H1 (cell line): ENCODE measurements around the gene CTBP2. TPM values are rescaled to one million over a fixed set of nuclear protein-coding genes. Genes with fewer than 3 reads are reported as not detected.
A peak's percentile ranks its signal among the peaks of the same experiment; 100 is the strongest.

Experiments
- CTCF ChIA-PET: fragments of 300-600 bp; sonication (Branson Sonifier 250); formaldehyde crosslinking; loops from one replicate; lab custom pipeline; 2021; ENCODE audit not compliant: partially characterized antibody; lab: Charles Lee
- POLR2A ChIA-PET: fragments of 300-600 bp; sonication (Branson Sonifier 250); formaldehyde crosslinking; loops from one replicate; lab custom pipeline; 2021; ENCODE audit warnings: inconsistent platforms; ENCODE audit not compliant: partially characterized antibody; lab: Charles Lee
- DNase-seq, 2 experiments: peaks; one replicate each; pipeline versions ENCODE4 v3.0.0 to v3.0.0-alpha.2; 2010 to 2022; ENCODE audit warnings: low spot score in 2 of 2, low read depth in 1 of 2, mixed read lengths in 1 of 2
- FAIRE-seq: peaks from 2 replicates; lab custom pipeline; 2011; peaks lifted over from hg19 to GRCh38; lab: Jason Lieb, UNC
- H2AFZ ChIP-seq: 2 replicates; pipeline ENCODE4 v1.8.1; 2012; ENCODE audit warnings: low read length, inconsistent platforms
- H2AK5ac ChIP-seq: 2 replicates; pipeline ENCODE4 v1.6.1; 2013; ENCODE audit warnings: low read depth, low read length
- H2BK120ac ChIP-seq: replicated peaks from 2 replicates; pipeline ENCODE3; 2013; ENCODE audit warnings: low read depth, low read length, inconsistent platforms
- H2BK12ac ChIP-seq: 2 replicates; pipeline ENCODE4 v1.6.1; 2013; ENCODE audit warnings: low read depth, low read length
- H2BK15ac ChIP-seq: 2 replicates; pipeline ENCODE4 v1.6.1; 2013; ENCODE audit warnings: low read length
- H2BK20ac ChIP-seq: 2 replicates; pipeline ENCODE4 v1.6.1; 2013; ENCODE audit warnings: low read length
- H2BK5ac ChIP-seq: 2 replicates; pipeline ENCODE4 v1.6.1; 2013; ENCODE audit warnings: low read depth, low read length
- H3K14ac ChIP-seq: 2 replicates; pipeline ENCODE4 v1.6.1; 2013; ENCODE audit warnings: inconsistent platforms; ENCODE audit not compliant: insufficient read length
- H3K18ac ChIP-seq: 2 replicates; pipeline ENCODE4 v1.6.1; 2013; ENCODE audit warnings: low read length; ENCODE audit errors: extremely low read depth
- H3K23ac ChIP-seq: 2 replicates; pipeline ENCODE4 v1.6.1; 2013; ENCODE audit warnings: inconsistent platforms; ENCODE audit not compliant: insufficient read length
- H3K23me2 ChIP-seq: 2 replicates; pipeline ENCODE4 v1.6.1; 2013; ENCODE audit warnings: low read depth, low read length
- H3K27ac ChIP-seq: 2 replicates; pipeline ENCODE4 v1.6.1; 2011; ENCODE audit warnings: low read depth, low read length, inconsistent platforms
- H3K27me3 ChIP-seq, 4 experiments: replicated peaks in 1 of 4; 1 replicate in 1 of 4; 2 replicates in 3 of 4; pipeline versions ENCODE4 v1.6.1 to v1.8.1; 2011 to 2013; ENCODE audit warnings: low read length in 3 of 4, mild to moderate bottlenecking in 3 of 4, inconsistent platforms in 2 of 4, mixed read lengths in 2 of 4, moderate library complexity in 1 of 4; ENCODE audit not compliant: control insufficient read depth in 3 of 4, insufficient read depth in 3 of 4; ENCODE audit errors: extremely low read depth in 1 of 4
- H3K36me3 ChIP-seq, 4 experiments: 2 replicates each; pipeline versions ENCODE4 v1.6.1 to v1.8.1; 2011 to 2013; ENCODE audit warnings: mild to moderate bottlenecking in 4 of 4, low read length in 3 of 4, moderate library complexity in 2 of 4, control low read depth in 1 of 4, inconsistent platforms in 1 of 4; ENCODE audit not compliant: insufficient read depth in 4 of 4, control insufficient read depth in 2 of 4
- H3K4ac ChIP-seq: replicated peaks from 2 replicates; pipeline ENCODE3; 2013; ENCODE audit warnings: low read length, low read depth, mixed read lengths, inconsistent platforms; ENCODE audit not compliant: insufficient read length
- H3K4me1 ChIP-seq, 4 experiments: replicated peaks in 1 of 4; 1 replicate in 1 of 4; 2 replicates in 3 of 4; pipeline versions ENCODE4 v1.6.1 to v1.8.1; 2011 to 2013; ENCODE audit warnings: low read length in 3 of 4, inconsistent platforms in 2 of 4, mixed read lengths in 1 of 4; ENCODE audit not compliant: insufficient read depth in 4 of 4, control insufficient read depth in 3 of 4
- H3K4me2 ChIP-seq, 2 experiments: 2 replicates each; pipeline versions ENCODE4 v1.6.1 to v1.8.1; 2011 to 2013; ENCODE audit warnings: low read depth in 2 of 2, low read length in 2 of 2, control low read depth in 1 of 2, inconsistent platforms in 1 of 2, mild to moderate bottlenecking in 1 of 2; ENCODE audit not compliant: insufficient read depth in 1 of 2
- H3K4me3 ChIP-seq, 4 experiments: fragments of 200-600, 300-600 bp in 1 of 4; sonication (generic), shearing (Covaris generic), sonication (Bioruptor Twin) in 1 of 4; 2 replicates each; pipeline versions ENCODE4 v1.5.1 to v1.8.1; 2011 to 2016; ENCODE audit warnings: low read length in 4 of 4, low read depth in 3 of 4, control low read depth in 2 of 4, inconsistent platforms in 2 of 4, mild to moderate bottlenecking in 2 of 4, mixed read lengths in 1 of 4, moderate library complexity in 1 of 4; ENCODE audit not compliant: insufficient read depth in 2 of 4; ENCODE audit errors: extremely low read depth in 1 of 4
- H3K56ac ChIP-seq: replicated peaks from 2 replicates; pipeline ENCODE3; 2013; ENCODE audit warnings: low read depth, mild to moderate bottlenecking, mixed read lengths, low read length, inconsistent platforms; ENCODE audit not compliant: insufficient read length
- H3K79me1 ChIP-seq: 2 replicates; pipeline ENCODE4 v1.6.1; 2013; ENCODE audit warnings: low read depth, low read length, control low read depth
- H3K79me2 ChIP-seq, 2 experiments: 2 replicates each; pipeline versions ENCODE4 v1.6.1 to v1.8.1; 2012 to 2013; ENCODE audit warnings: low read length in 2 of 2, mild to moderate bottlenecking in 2 of 2, inconsistent platforms in 1 of 2; ENCODE audit not compliant: insufficient read depth in 2 of 2, control insufficient read depth in 1 of 2
- H3K9ac ChIP-seq, 4 experiments: replicated peaks in 1 of 4; 1 replicate in 1 of 4; 2 replicates in 3 of 4; pipeline versions ENCODE4 v1.6.1 to v1.8.1; 2011 to 2013; ENCODE audit warnings: low read depth in 3 of 4, low read length in 3 of 4, control low read depth in 2 of 4, mild to moderate bottlenecking in 2 of 4, moderate library complexity in 2 of 4, inconsistent platforms in 1 of 4; ENCODE audit errors: extremely low read depth in 1 of 4
- H3K9me3 ChIP-seq, 2 experiments: 2 replicates each; pipeline versions ENCODE4 v1.6.1 to v1.8.1; 2012 to 2013; ENCODE audit warnings: mild to moderate bottlenecking in 2 of 2, moderate library complexity in 2 of 2, control low read depth in 1 of 2, inconsistent platforms in 1 of 2, low read depth in 1 of 2, low read length in 1 of 2, mixed read lengths in 1 of 2; ENCODE audit not compliant: insufficient read depth in 2 of 2
- H4K20me1 ChIP-seq, 2 experiments: replicated peaks in 1 of 2; 2 replicates each; pipeline versions ENCODE3 to v1.8.1; 2011 to 2013; ENCODE audit warnings: inconsistent platforms in 2 of 2, low read length in 2 of 2, mild to moderate bottlenecking in 1 of 2; ENCODE audit not compliant: insufficient read depth in 2 of 2, control insufficient read depth in 1 of 2
- H4K5ac ChIP-seq: 2 replicates; pipeline ENCODE4 v1.6.1; 2013; ENCODE audit warnings: low read length, low read depth, mixed read lengths, inconsistent platforms; ENCODE audit not compliant: insufficient read length
- H4K8ac ChIP-seq: 2 replicates; pipeline ENCODE4 v1.8.0; 2013; ENCODE audit warnings: mild to moderate bottlenecking, moderate library complexity, low read length, inconsistent platforms; ENCODE audit not compliant: insufficient read depth; ENCODE audit errors: extremely low read depth
- H4K91ac ChIP-seq: replicated peaks from 2 replicates; pipeline ENCODE3; 2013; ENCODE audit warnings: low read length, mixed read lengths, inconsistent platforms; ENCODE audit not compliant: insufficient read length
- BACH1 ChIP-seq: IDR thresholded peaks from 2 replicates; pipeline ENCODE4 v1.6.1; 2012; ENCODE audit warnings: low read length, improper control_type of control experiment
- POLR2A ChIP-seq, 2 experiments: IDR thresholded peaks; 1 replicate in 1 of 2; 2 replicates in 1 of 2; pipeline ENCODE4 v1.6.1; 2011; ENCODE audit warnings: low read depth in 2 of 2, low read length in 2 of 2, mild to moderate bottlenecking in 2 of 2; ENCODE audit errors: control extremely low read depth in 1 of 2
- WGBS, 2 experiments: shearing (Covaris generic) in 1 of 2; methylation state at CpG; one replicate each; pipeline versions ENCODE4 v1.1.6 to v1.1.7; 2013 to 2015; ENCODE audit warnings: low lambda C conversion rate in 2 of 2, mixed read lengths in 2 of 2, inconsistent platforms in 1 of 2, low coverage in 1 of 2, missing lambda C conversion rate in 1 of 2; ENCODE audit not compliant: insufficient replicate concordance in 2 of 2, insufficient coverage in 1 of 2, insufficient read length in 1 of 2; ENCODE audit errors: extremely low coverage in 1 of 2, missing lambda C conversion rate in 1 of 2; 5-methylcytosine and 5-hydroxymethylcytosine counted together
- polyA plus RNA-seq, 7 experiments: library from polyadenylated mRNA; depleted of rRNA in 3 of 7; stranded (reverse) in 5 of 7; unstranded in 2 of 7; fragments of >200 nt in 5 of 7; fragments of 200-250 nt in 2 of 7; gene quantifications; 1 replicate in 5 of 7; 2 replicates in 1 of 7; 4 replicates in 1 of 7; pipeline versions ENCODE4 v1.2.1 to v1.2.3, GENCODE V29; 2011 to 2013; ENCODE audit warnings: missing spikeins in 2 of 7, mixed read lengths in 2 of 7
- total RNA-seq: library from RNA; stranded (reverse); fragmentation: NEBNext Ultra II Directional; extraction: Animal tissue kit (Norgen Biotek cat#: 25700); gene quantifications from 2 replicates; pipeline ENCODE4 v1.2.1, GENCODE V29; 2021

CTBP2 gene
- total and polyA plus RNA-seq, 2 of the 8 experiments (the other 6 are each of a cell fraction or from before 2014, with no cell fraction given): 208 to 221 TPM

DNA sequence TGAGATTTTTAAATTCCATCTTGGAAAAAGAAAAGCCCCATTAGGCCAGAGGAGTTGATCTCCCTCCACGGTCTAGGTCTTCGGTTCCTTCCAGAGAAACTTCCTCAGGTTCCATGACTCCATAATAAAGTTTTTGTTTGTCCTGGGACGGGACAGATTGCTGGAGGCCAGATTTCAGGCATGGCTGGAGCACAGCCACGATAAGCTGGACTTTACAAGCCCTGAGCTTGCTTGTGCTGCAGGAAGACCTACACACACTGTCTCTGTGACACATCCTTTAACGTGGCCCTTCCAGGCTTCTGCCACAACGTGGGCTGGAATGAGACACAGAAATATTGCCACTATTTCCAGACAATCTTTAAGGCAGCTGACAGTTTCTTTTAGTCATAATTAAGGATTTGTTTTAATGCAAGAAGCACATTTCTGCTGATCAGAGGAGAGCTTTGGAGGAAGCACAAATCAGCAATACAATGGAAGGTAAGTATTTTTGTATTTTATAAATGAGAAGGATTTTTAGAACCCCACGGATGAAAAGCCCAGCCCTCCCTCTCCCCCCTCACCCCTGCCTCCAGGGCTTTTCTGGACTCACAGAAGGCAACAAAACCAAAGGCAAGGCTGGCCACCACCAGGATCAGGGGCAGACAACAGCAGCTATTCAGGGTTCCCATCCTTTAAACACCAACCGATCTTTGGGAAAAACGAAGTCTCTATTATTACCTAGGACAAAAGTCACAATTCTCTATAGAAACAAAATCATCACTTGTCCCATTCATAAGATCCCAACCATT lies 6.5 kb downstream of the CTBP2 start:
- H4K5ac ChIP-seq: peak overlapping the region; percentile 75
- WGBS, 2 experiments: 29% methylated on average over 9 of the region's 9 CpGs; no CpG with 5 or more reads in 1 of the 2 experiments
- CTCF ChIA-PET: interaction anchor here (0.8 to 2.3 kb wide), 5 partner anchors 21 to 368 kb away, joined by 3 to 9 read pairs (median 5); no protein-coding TSS in a partner anchor
- peaks cover 29 to 51% (median 38%) of the 10 kb centered on the region in 4 experiments for H3K4me1 ChIP-seq
- H2BK20ac ChIP-seq: peak overlapping the region; percentile 62; the same call in 1 of the 2 replicates
- no peak overlapping the region; the same call in 1 of the 2 replicates for H2BK15ac ChIP-seq
- peak overlapping the region in 3 of 4 experiments; percentile 31 to 65 (median 31); a peak in 5 of 7 replicates for H3K9ac ChIP-seq
- peak overlapping the region; percentile 87 for H3K27ac ChIP-seq
- H3K23me2 ChIP-seq: peaks cover 7% of the 10 kb centered on the region
- H3K79me2 ChIP-seq: peaks cover 65 to 97% of the 10 kb centered on the region in 2 experiments
- H2BK5ac ChIP-seq: peak overlapping the region; percentile 81
- H4K20me1 ChIP-seq: peaks cover 12 to 26% of the 10 kb centered on the region in 2 experiments
- TF ChIP-seq POLR2A (IDR thresholded peaks at IDR 0.05; ENCODE audit: control extremely low read depth in 1 of 2, low read depth in 2 of 2, low read length in 2 of 2) (peak in 1 of 2 experiments; percentile 18; a peak in 1 of 3 replicates), BACH1 (no peak)
- no peak overlapping the region for H3K56ac ChIP-seq
- H4K91ac ChIP-seq: peak overlapping the region; percentile 72
- peaks cover 10% of the 10 kb centered on the region for H3K79me1 ChIP-seq
- no peak overlapping the region for H2AFZ ChIP-seq
- H2BK120ac ChIP-seq: peak overlapping the region; percentile 75
- FAIRE-seq (no peak), DNase-seq (no peak)
- no peaks in the 10 kb centered on the region for H3K27me3 ChIP-seq
- H4K8ac ChIP-seq: no peak overlapping the region
- H3K23ac ChIP-seq: no peak overlapping the region
- H3K4me2 ChIP-seq: peak overlapping the region; percentile 79 to 84
- peak overlapping the region; percentile 78; the same call in 1 of the 2 replicates for H2BK12ac ChIP-seq
- H3K36me3 ChIP-seq: peaks cover 0 to 31% (median 3%) of the 10 kb centered on the region in 4 experiments; a peak in 6 of 8 replicates
- H2AK5ac ChIP-seq: peak overlapping the region; percentile 8; the same call in 1 of the 2 replicates
- peak overlapping the region; percentile 65; the same call in 1 of the 2 replicates for H3K18ac ChIP-seq
- peak overlapping the region; percentile 16 to 87 (median 30); a peak in 7 of 8 replicates for H3K4me3 ChIP-seq
- H3K4ac ChIP-seq: peak overlapping the region; percentile 84
- POLR2A ChIA-PET: interaction anchor here (0.7 to 3.9 kb wide), 9 partner anchors 9 to 106 kb away, joined by 3 to 22 read pairs (median 3); no protein-coding TSS in a partner anchor
- H3K9me3 ChIP-seq: no peaks in the 10 kb centered on the region
- no peak overlapping the region for H3K14ac ChIP-seq
